IMR-90 (cell line): Measurements from ENCODE around the gene ARF3. TPM values are rescaled to one million over a fixed set of nuclear protein-coding genes. Genes with fewer than 3 reads are reported as not detected.

Experiments used
- ATAC-seq: fragments of 200-7000 bp; cut with Tn5 transposase; 2 replicates; pipeline ENCODE4 v1.9.1; 2020; ENCODE audit warnings: low read depth, mild to moderate bottlenecking, moderate library complexity
- BruUV-seq: library from RNA; stranded (reverse); fragments of 400-500 nt; replicated peaks from 2 replicates; lab custom pipeline; 2021; lab: Mats Ljungman, UMichigan
- CTCF ChIA-PET: fragments of 300-600 bp; formaldehyde crosslinking; extraction: SDS; loops from one replicate; lab custom pipeline; 2021; ENCODE audit warnings: antibody characterized with exemption; lab: Yijun Ruan, JAX
- POLR2A ChIA-PET: fragments of 300-600 bp; sonication (Branson Sonifier 250); formaldehyde crosslinking; loops from one replicate; lab custom pipeline; 2022; ENCODE audit warnings: antibody characterized with exemption; ENCODE audit not compliant: unreplicated experiment; lab: Charles Lee
- DNase-seq: peaks from one replicate; pipeline ENCODE4 v3.0.0; 2013
- H2AFZ ChIP-seq: replicated peaks from 2 replicates; pipeline ENCODE3; 2013; ENCODE audit warnings: low read length, mild to moderate bottlenecking; ENCODE audit not compliant: poor library complexity
- H2AK5ac ChIP-seq: 2 replicates; pipeline ENCODE4 v1.6.1; 2013; ENCODE audit warnings: low read depth, low read length, inconsistent platforms
- H2AK9ac ChIP-seq: replicated peaks from 2 replicates; pipeline ENCODE3; 2013; ENCODE audit warnings: mild to moderate bottlenecking, low read depth, low read length, moderate library complexity; ENCODE audit not compliant: poor library complexity
- H2BK120ac ChIP-seq: 2 replicates; pipeline ENCODE4 v1.6.1; 2013; ENCODE audit warnings: low read depth, low read length, inconsistent platforms
- H2BK15ac ChIP-seq: 3 replicates; pipeline ENCODE4 v1.6.1; 2013; ENCODE audit warnings: low read depth, low read length, inconsistent platforms
- H2BK20ac ChIP-seq: 2 replicates; pipeline ENCODE4 v1.6.1; 2013; ENCODE audit warnings: low read depth, mild to moderate bottlenecking, inconsistent platforms, low read length, moderate library complexity
- H2BK5ac ChIP-seq: 2 replicates; pipeline ENCODE4 v1.6.1; 2013; ENCODE audit warnings: mild to moderate bottlenecking, low read depth, low read length, inconsistent platforms; ENCODE audit not compliant: poor library complexity, severe bottlenecking
- H3K14ac ChIP-seq: replicated peaks from 2 replicates; pipeline ENCODE4 v1.6.1; 2013; ENCODE audit warnings: low read depth, low read length, inconsistent platforms
- H3K18ac ChIP-seq: 2 replicates; pipeline ENCODE4 v1.6.1; 2013; ENCODE audit warnings: low read depth, low read length, control low read depth
- H3K23ac ChIP-seq: 2 replicates; pipeline ENCODE4 v1.6.1; 2013; ENCODE audit warnings: low read depth, low read length, inconsistent platforms
- H3K27ac ChIP-seq: 2 replicates; pipeline ENCODE4 v1.5.1; 2013; ENCODE audit warnings: mild to moderate bottlenecking, control low read depth, low read length; ENCODE audit not compliant: insufficient read depth
- H3K27me3 ChIP-seq: 2 replicates; pipeline ENCODE4 v1.6.1; 2013; ENCODE audit warnings: low read length; ENCODE audit not compliant: control insufficient read depth, insufficient read depth
- H3K36me3 ChIP-seq: 2 replicates; pipeline ENCODE4 v1.6.1; 2013; ENCODE audit warnings: low read length, mixed read lengths; ENCODE audit not compliant: control insufficient read depth, insufficient read depth
- H3K4ac ChIP-seq: 2 replicates; pipeline ENCODE4 v1.6.1; 2013; ENCODE audit warnings: low read depth, low read length, inconsistent platforms
- H3K4me1 ChIP-seq: 2 replicates; pipeline ENCODE4 v1.6.1; 2013; ENCODE audit warnings: low read length, mixed read lengths; ENCODE audit not compliant: control insufficient read depth, insufficient read depth
- H3K4me2 ChIP-seq: 2 replicates; pipeline ENCODE4 v1.6.1; 2013; ENCODE audit warnings: low read depth, mild to moderate bottlenecking, control low read depth, low read length, moderate library complexity
- H3K4me3 ChIP-seq: 2 replicates; pipeline ENCODE4 v1.5.1; 2013; ENCODE audit warnings: low read depth, mild to moderate bottlenecking, control low read depth, low read length, moderate library complexity; ENCODE audit not compliant: insufficient read depth
- H3K56ac ChIP-seq: 2 replicates; pipeline ENCODE4 v1.6.1; 2013; ENCODE audit warnings: low read length, inconsistent platforms; ENCODE audit not compliant: insufficient read depth; ENCODE audit errors: extremely low read depth
- H3K79me1 ChIP-seq, 2 experiments: 2 replicates each; pipeline ENCODE4 v1.6.1; 2013; ENCODE audit warnings: low read length in 2 of 2, inconsistent platforms in 1 of 2, low read depth in 1 of 2
- H3K9ac ChIP-seq: 2 replicates; pipeline ENCODE4 v1.6.1; 2013; ENCODE audit warnings: low read depth, low read length, control low read depth
- H3K9me1 ChIP-seq: 2 replicates; pipeline ENCODE4 v1.6.1; 2013; ENCODE audit warnings: low read length, inconsistent platforms; ENCODE audit not compliant: insufficient read depth
- H3K9me3 ChIP-seq: 2 replicates; pipeline ENCODE4 v1.6.1; 2013; ENCODE audit warnings: low read length; ENCODE audit not compliant: control insufficient read depth, insufficient read depth
- H4K20me1 ChIP-seq: 2 replicates; pipeline ENCODE4 v1.6.1; 2013; ENCODE audit warnings: low read length, inconsistent platforms; ENCODE audit not compliant: insufficient read depth
- H4K5ac ChIP-seq: 2 replicates; pipeline ENCODE4 v1.6.1; 2013; ENCODE audit warnings: mild to moderate bottlenecking, low read depth, low read length, control low read depth
- H4K8ac ChIP-seq, 2 experiments: 2 replicates each; pipeline ENCODE4 v1.6.1; 2013; ENCODE audit warnings: low read depth in 2 of 2, low read length in 2 of 2, control low read depth in 1 of 2, inconsistent platforms in 1 of 2
- H4K91ac ChIP-seq: 2 replicates; pipeline ENCODE4 v1.6.1; 2013; ENCODE audit warnings: low read depth, low read length, inconsistent platforms; ENCODE audit not compliant: insufficient read depth
- CHD1 ChIP-seq: IDR thresholded peaks from 2 replicates; pipeline ENCODE4 v1.6.1; 2012; ENCODE audit warnings: low read depth, low read length, improper control_type of control experiment
- CTCF ChIP-seq: conservative IDR thresholded peaks from 2 replicates; pipeline ENCODE4 v1.5.1; 2012; ENCODE audit warnings: mild to moderate bottlenecking, low read depth, low read length, improper control_type of control experiment
- ELK1 ChIP-seq: fragments of 150-350 bp; IDR thresholded peaks from 2 replicates; pipeline ENCODE4 v1.6.1; 2016; ENCODE audit warnings: low read depth, mild to moderate bottlenecking, low read length, moderate library complexity, borderline replicate concordance
- NFE2L2 ChIP-seq: fragments of 150-350 bp; IDR thresholded peaks from 2 replicates; pipeline ENCODE4 v1.6.1; 2016; ENCODE audit warnings: low read depth, mild to moderate bottlenecking, low read length
- USF2 ChIP-seq: fragments of 150-350 bp; IDR thresholded peaks from 2 replicates; pipeline ENCODE4 v1.6.1; 2017; ENCODE audit warnings: mild to moderate bottlenecking, antibody characterized with exemption, low read length, low read depth
- whole genome bisulfite sequencing, 2 experiments: methylation state at CpG; one replicate each; pipeline versions ENCODE4 v1.1.5 to v1.1.7; 2013; ENCODE audit warnings: missing lambda C conversion rate in 2 of 2; ENCODE audit not compliant: insufficient read length in 1 of 2; ENCODE audit errors: extremely low coverage in 2 of 2; 5-methylcytosine and 5-hydroxymethylcytosine counted together
- dilution Hi-C: fragments of 300-500 bp; cut with HindIII; formaldehyde crosslinking; loops from one replicate; pipeline ENCODE4 v1.14.3; 2018; ENCODE audit warnings: low sequenced_read_pairs; ENCODE audit not compliant: unreplicated experiment
- in situ Hi-C: fragments of 300-500 bp; cut with MboI; formaldehyde crosslinking; loops from 3 replicates; pipeline ENCODE4 v1.14.3; 2019; ENCODE audit warnings: low sequenced_read_pairs, inconsistent platforms, mixed read lengths
- intact Hi-C: fragments of 100-400 bp; cut with micrococcal nuclease; formaldehyde crosslinking; loops from 2 replicates; pipeline ENCODE4 v1.10.0; 2022
- polyA plus RNA-seq, 3 experiments: library from polyadenylated mRNA; depleted of rRNA; stranded (reverse); fragments of >200 nt; gene quantifications; 2 replicates each; pipeline ENCODE4 v1.2.3, GENCODE V29; 2012; ENCODE audit warnings: low replicate concordance in 1 of 3
- total RNA-seq: library from RNA; depleted of rRNA; stranded (reverse); fragments of >200 nt; gene quantifications from 2 replicates; pipeline ENCODE4 v1.2.3, GENCODE V29; 2012

ARF3 gene
- total and polyA plus RNA-seq, 2 of the 4 experiments (the other 2 are of a cell fraction): 97.7 to 198 TPM

- no peak for TF ChIP-seq CTCF
Measured at GRCh38 chr12:48967991-48968390, 10.7 kb upstream of the ARF3 start (continued).

GRCh38 chr12:48966177-48966895 is 9.0 kb upstream of the ARF3 start:
- peaks cover 64% of the 10 kb centered on the region for H3K27me3 ChIP-seq
- H3K56ac ChIP-seq: no peak overlapping the region
- 40% methylated on average over 6 of the region's 20 CpGs; no CpG with 5 or more reads in 1 of the 2 experiments for WGBS, 2 experiments
- POLR2A ChIA-PET: no interaction called here
- H2AFZ ChIP-seq: no peak overlapping the region
- no peak overlapping the region for H2BK20ac ChIP-seq
- H2BK15ac ChIP-seq: no peak overlapping the region
- H4K20me1 ChIP-seq: no peaks in the 10 kb centered on the region
- dilution Hi-C loops: no loop called here
- H2BK120ac ChIP-seq: no peak overlapping the region
- H4K5ac ChIP-seq: no peak overlapping the region
- H3K23ac ChIP-seq: no peak overlapping the region
- BruUV-seq: no TSS peak
- H3K14ac ChIP-seq: no peak overlapping the region
- CTCF ChIA-PET: interaction anchor here (1.2 kb wide), 1 partner anchor 11 kb away, joined by 4 read pairs; the partner anchor contains the start of gene WNT1
- ATAC-seq (no peak), DNase-seq (no peak)
- no peaks in the 10 kb centered on the region for H3K9me3 ChIP-seq
- no peak overlapping the region for H3K9ac ChIP-seq
- TF ChIP-seq NFE2L2 (no peak), ELK1 (no peak), USF2 (no peak), CHD1 (no peak), CTCF (no peak)
- intact Hi-C loops: no loop called here
- H3K4me3 ChIP-seq: no peak overlapping the region
- H3K79me1 ChIP-seq: no peaks in the 10 kb centered on the region
- no peak overlapping the region for H2AK5ac ChIP-seq
- H4K91ac ChIP-seq: no peak overlapping the region
- no peak overlapping the region for H2AK9ac ChIP-seq
- H4K8ac ChIP-seq: no peak overlapping the region
- H2BK5ac ChIP-seq: no peak overlapping the region
- H3K9me1 ChIP-seq: no peaks in the 10 kb centered on the region
- no peak overlapping the region for H3K4me2 ChIP-seq
- no peak overlapping the region for H3K27ac ChIP-seq
- peaks cover 4% of the 10 kb centered on the region; the same call in 1 of the 2 replicates for H3K4me1 ChIP-seq
- no peaks in the 10 kb centered on the region for H3K36me3 ChIP-seq
- no peak overlapping the region for H3K4ac ChIP-seq
- in situ Hi-C loops: no loop called here
- H3K18ac ChIP-seq: no peak overlapping the region
